PC-9 (cell line): ENCODE measurements around the gene SCCPDH. TPM values are rescaled to one million over a fixed set of nuclear protein-coding genes. Genes with fewer than 3 reads are reported as not detected.

Experiments
- BruUV-seq: library from RNA; stranded (reverse); fragments of 400-500 nt; replicated peaks from 2 replicates; lab custom pipeline; 2021; lab: Mats Ljungman, UMichigan
- CTCF ChIA-PET: fragments of 300-600 bp; sonication (Branson Sonifier 250); formaldehyde crosslinking; loops from one replicate; lab custom pipeline; 2022; ENCODE audit warnings: antibody characterized with exemption; lab: Charles Lee
- POLR2A ChIA-PET: fragments of 300-600 bp; sonication (Branson Sonifier 250); formaldehyde crosslinking; loops from one replicate; lab custom pipeline; 2022; ENCODE audit warnings: antibody characterized with exemption; ENCODE audit not compliant: unreplicated experiment; lab: Charles Lee
- DNase-seq, 2 experiments: peaks; one replicate each; pipeline versions ENCODE4 v3.0.0 to v3.0.0-alpha.2; 2015 to 2022; ENCODE audit warnings: mixed read lengths in 1 of 2
- H2AFZ ChIP-seq: fragments of 200-600 bp; sonication (generic); 2 replicates; pipeline ENCODE4 v1.8.1; 2017; ENCODE audit warnings: antibody characterized with exemption
- H3F3A ChIP-seq: fragments of 200-600 bp; sonication (generic); 2 replicates; pipeline ENCODE4 v1.8.1; 2017; ENCODE audit warnings: antibody characterized with exemption, mild to moderate bottlenecking, low read depth; ENCODE audit not compliant: insufficient read depth
- H3K27ac ChIP-seq: fragments of 200-600 bp; sonication (generic); 2 replicates; pipeline ENCODE4 v1.6.1; 2016; ENCODE audit warnings: mixed run types
- H3K27me3 ChIP-seq: fragments of 200-600 bp; sonication (generic); 2 replicates; pipeline ENCODE4 v1.6.1; 2016; ENCODE audit warnings: low read depth, mixed run types; ENCODE audit not compliant: insufficient read depth
- H3K36me3 ChIP-seq: fragments of 200-600 bp; sonication (generic); 2 replicates; pipeline ENCODE4 v1.6.1; 2016; ENCODE audit warnings: low read depth, mixed run types
- H3K4me1 ChIP-seq: fragments of 200-600 bp; sonication (generic); replicated peaks from 2 replicates; pipeline ENCODE4 v1.6.1; 2016; ENCODE audit warnings: mixed run types; ENCODE audit not compliant: insufficient read depth
- H3K4me2 ChIP-seq: fragments of 200-600 bp; sonication (generic); 2 replicates; pipeline ENCODE4 v1.6.1; 2017; ENCODE audit warnings: mixed run types
- H3K4me3 ChIP-seq: fragments of 200-600 bp; sonication (generic); 2 replicates; pipeline ENCODE4 v1.6.1; 2016; ENCODE audit warnings: mixed run types
- H3K79me2 ChIP-seq: fragments of 200-600 bp; sonication (generic); 2 replicates; pipeline ENCODE4 v1.6.1; 2017; ENCODE audit warnings: low read depth, mixed run types
- H3K9me2 ChIP-seq: fragments of 200-600 bp; sonication (generic); 2 replicates; pipeline ENCODE4 v1.8.1; 2017; ENCODE audit warnings: mild to moderate bottlenecking; ENCODE audit not compliant: insufficient read depth
- H3K9me3 ChIP-seq: fragments of 200-600 bp; sonication (generic); 2 replicates; pipeline ENCODE4 v1.8.1; 2016; ENCODE audit warnings: low read depth; ENCODE audit not compliant: insufficient read depth
- H4K20me1 ChIP-seq: fragments of 200-600 bp; sonication (generic); 2 replicates; pipeline ENCODE4 v1.8.1; 2017; ENCODE audit not compliant: insufficient read depth
- CTCF ChIP-seq: fragments of 200-600 bp; sonication (generic); conservative IDR thresholded peaks from 2 replicates; pipeline ENCODE4 v1.6.1; 2017; ENCODE audit warnings: mixed run types, antibody characterized with exemption, mild to moderate bottlenecking, moderate library complexity
- EZH2 ChIP-seq: fragments of 200-600 bp; sonication (generic); IDR thresholded peaks from 2 replicates; pipeline ENCODE4 v1.8.0; 2017; ENCODE audit warnings: antibody characterized with exemption, low read depth
- intact Hi-C: fragments of 100-400 bp; cut with micrococcal nuclease; formaldehyde crosslinking; loops from one replicate; pipeline ENCODE4 v1.10.0; 2022; ENCODE audit not compliant: unreplicated experiment
- total RNA-seq: library from RNA; stranded (reverse); gene quantifications from 2 replicates; pipeline ENCODE4 v1.2.3, GENCODE V29; 2021

SCCPDH gene
- total RNA-seq, 1 experiment from 2014 or later, result 17.2 TPM

DNA sequence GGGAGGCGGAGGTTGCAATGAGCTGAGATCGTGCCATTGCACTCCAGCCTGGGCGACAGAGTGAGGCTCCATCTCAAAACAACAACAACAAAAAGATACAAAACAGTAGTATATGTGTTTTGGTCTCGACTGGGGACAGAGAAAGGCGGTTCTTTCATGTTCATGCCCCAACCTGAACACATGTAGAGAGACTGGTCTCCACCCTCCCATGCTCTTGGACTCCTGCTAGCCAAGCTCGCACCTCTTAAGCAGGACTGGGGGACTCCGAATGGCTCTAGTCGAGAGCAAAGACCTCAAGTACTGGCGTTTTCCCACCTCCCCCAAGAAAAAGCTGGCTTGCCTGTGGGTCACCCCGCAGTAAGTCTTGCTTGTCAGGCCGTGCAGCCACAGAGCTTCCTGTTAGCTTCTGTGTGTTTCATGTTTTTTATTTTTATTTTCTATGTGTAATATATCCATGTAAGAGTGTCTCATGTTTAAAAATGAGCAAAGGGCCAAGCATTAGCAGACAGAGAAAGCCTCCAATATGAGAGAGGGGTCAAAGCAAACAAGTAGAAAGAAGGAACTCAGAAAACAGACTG, 91.6 kb downstream of the SCCPDH start:
- Histone ChIP-seq H3K36me3 (no peaks in the 10 kb centered on the region), H3K4me3 (no peak overlapping the region), H3K9me2 (no peaks in the 10 kb centered on the region), H3K9me3 (no peaks in the 10 kb centered on the region), H4K20me1 (no peaks in the 10 kb centered on the region), H2AFZ (no peak overlapping the region), H3K27me3 (0 out of 2 replicates have a peak, but pooled peaks cover 3% of the 10 kb centered on the region), H3K27ac (no peak overlapping the region), H3K4me2 (no peak overlapping the region), H3F3A (no peaks in the 10 kb centered on the region), H3K4me1 (no peaks in the 10 kb centered on the region), H3K79me2 (no peaks in the 10 kb centered on the region)
- ChIA-PET POLR2A (no interaction called here), CTCF (no interaction called here)
- DNase-seq, result no peak
- TF ChIP-seq CTCF (no peak), EZH2 (no peak)
- intact Hi-C loops, result no loop called here
- BruUV-seq, result no TSS peak

Other genes starting within 250 kb of the SCCPDH start
- gene SMYD3, start 217.1 kb upstream of the SCCPDH start, total RNA-seq, result 28.2 and 29.6 TPM in 2 replicates
- gene TFB2M, start 158.1 kb upstream of the SCCPDH start, total RNA-seq, result 16.2 and 17.8 TPM in 2 replicates
- 9.1 and 13.1 TPM in 2 replicates for gene CNST, start 158.0 kb upstream of the SCCPDH start, total RNA-seq
- 27.8 and 34.3 TPM in 2 replicates for gene AHCTF1, start 207.5 kb downstream of the SCCPDH start, total RNA-seq